SK-N-SH (cell line): ENCODE measurements around the gene ANKS1B. TPM values are rescaled to one million over a fixed set of nuclear protein-coding genes. Genes with fewer than 3 reads are reported as not detected.
A peak's percentile ranks its signal among the peaks of the same experiment; 100 is the strongest.

ENCODE experiments used
- CTCF ChIA-PET: fragments of 300-600, 350-600 bp; formaldehyde crosslinking; extraction: SDS; loops from one replicate; lab custom pipeline; 2021; lab: Yijun Ruan, JAX
- POLR2A ChIA-PET: fragments of 350-600 bp; sonication (Branson Sonifier 250); formaldehyde crosslinking; extraction: SDS; loops from one replicate; lab custom pipeline; 2020; ENCODE audit warnings: antibody characterized with exemption, inconsistent platforms; lab: Yijun Ruan, JAX
- DNase-seq: peaks from one replicate; pipeline ENCODE4 v3.0.0; 2012
- H2AFZ ChIP-seq: fragments of 200-600 bp; sonication (generic); 2 replicates; pipeline ENCODE4 v1.8.1; 2016; ENCODE audit warnings: antibody characterized with exemption, mild to moderate bottlenecking, low read depth
- H3F3A ChIP-seq: fragments of 200-600 bp; sonication (generic); replicated peaks from 2 replicates; pipeline ENCODE3; 2016; ENCODE audit warnings: antibody characterized with exemption, mild to moderate bottlenecking; ENCODE audit not compliant: insufficient read depth
- H3K27ac ChIP-seq, 2 experiments: fragments of 200-500 bp in 1 of 2; fragments of 200-600 bp in 1 of 2; sonication (Bioruptor generic) in 1 of 2; sonication (generic), shearing (Covaris generic) in 1 of 2; 2 replicates each; pipeline versions ENCODE4 v1.5.1 to v1.6.1; 2014 to 2016; ENCODE audit warnings: low read depth in 2 of 2, inconsistent platforms in 1 of 2, low read length in 1 of 2, mild to moderate bottlenecking in 1 of 2, mixed read lengths in 1 of 2
- H3K27me3 ChIP-seq: fragments of 200-600 bp; sonication (generic), shearing (Covaris generic); 2 replicates; pipeline ENCODE4 v1.6.1; 2016; ENCODE audit warnings: mixed run types; ENCODE audit not compliant: insufficient read depth
- H3K36me3 ChIP-seq, 2 experiments: fragments of 200-500 bp in 1 of 2; fragments of 200-600 bp in 1 of 2; sonication (Bioruptor generic) in 1 of 2; sonication (generic) in 1 of 2; replicated peaks in 1 of 2; 2 replicates each; pipeline versions ENCODE3 to v1.5.1; 2014 to 2016; ENCODE audit warnings: low read length in 1 of 2, mild to moderate bottlenecking in 1 of 2; ENCODE audit not compliant: insufficient read depth in 2 of 2, control insufficient read depth in 1 of 2
- H3K4me1 ChIP-seq, 2 experiments: fragments of 200-500 bp in 1 of 2; fragments of 200-600 bp in 1 of 2; sonication (Bioruptor generic) in 1 of 2; sonication (generic), shearing (Covaris generic) in 1 of 2; 2 replicates each; pipeline versions ENCODE4 v1.5.1 to v1.6.1; 2014 to 2016; ENCODE audit warnings: low read depth in 1 of 2, low read length in 1 of 2, mixed run types in 1 of 2; ENCODE audit not compliant: insufficient read depth in 2 of 2, control insufficient read depth in 1 of 2
- H3K4me2 ChIP-seq: fragments of 200-600 bp; sonication (generic), shearing (Covaris generic); 2 replicates; pipeline ENCODE4 v1.6.1; 2017; ENCODE audit warnings: mixed run types
- H3K4me3 ChIP-seq, 2 experiments: fragments of 200-500 bp in 1 of 2; fragments of 200-600 bp in 1 of 2; sonication (Bioruptor generic) in 1 of 2; sonication (generic), shearing (Covaris generic) in 1 of 2; 2 replicates each; pipeline versions ENCODE4 v1.5.1 to v1.8.1; 2014 to 2016; ENCODE audit warnings: low read depth in 2 of 2, inconsistent platforms in 1 of 2, low read length in 1 of 2, mild to moderate bottlenecking in 1 of 2, mixed read lengths in 1 of 2, moderate library complexity in 1 of 2
- H3K79me2 ChIP-seq: fragments of 200-600 bp; sonication (generic); 2 replicates; pipeline ENCODE4 v1.8.1; 2017; ENCODE audit warnings: mild to moderate bottlenecking; ENCODE audit not compliant: insufficient read depth
- H3K9ac ChIP-seq: fragments of 200-600 bp; sonication (generic); 2 replicates; pipeline ENCODE4 v1.6.1; 2017; ENCODE audit warnings: mixed run types
- H3K9me2 ChIP-seq: fragments of 200-600 bp; sonication (generic); 2 replicates; pipeline ENCODE4 v1.6.1; 2017; ENCODE audit warnings: mixed run types
- H3K9me3 ChIP-seq: fragments of 200-600 bp; sonication (generic); 2 replicates; pipeline ENCODE4 v1.6.1; 2017; ENCODE audit warnings: mixed run types, mild to moderate bottlenecking, moderate library complexity
- H4K20me1 ChIP-seq: fragments of 200-600 bp; sonication (generic); 2 replicates; pipeline ENCODE4 v1.6.1; 2017; ENCODE audit warnings: mild to moderate bottlenecking, mixed run types; ENCODE audit not compliant: insufficient read depth
- EP300 ChIP-seq, 2 experiments: IDR thresholded peaks; 2 replicates each; pipeline versions ENCODE4 v1.4.0 to v1.6.1; 2012; ENCODE audit warnings: borderline replicate concordance in 1 of 2, low read depth in 1 of 2, low read length in 1 of 2
- FOSL2 ChIP-seq: IDR thresholded peaks from 2 replicates; pipeline ENCODE4 v1.4.0; 2012; ENCODE audit warnings: low read depth, mild to moderate bottlenecking, moderate library complexity, borderline replicate concordance
- FOXJ3 ChIP-seq: sonication (generic); formaldehyde crosslinking; IDR thresholded peaks from 2 replicates; pipeline ENCODE4 v1.5.1; 2020; ENCODE audit warnings: mild to moderate bottlenecking, missing genetic modification reagents
- GABPA ChIP-seq: IDR thresholded peaks from 2 replicates; pipeline ENCODE4 v1.4.0; 2012; ENCODE audit warnings: low read depth, mild to moderate bottlenecking
- JUND ChIP-seq: IDR thresholded peaks from 2 replicates; pipeline ENCODE4 v1.4.0; 2012
- MEF2A ChIP-seq: IDR thresholded peaks from 2 replicates; pipeline ENCODE4 v1.4.0; 2012; ENCODE audit warnings: low read depth, borderline replicate concordance
- NFIC ChIP-seq: IDR thresholded peaks from 2 replicates; pipeline ENCODE4 v1.4.0; 2012; ENCODE audit warnings: borderline replicate concordance
- RCOR1 ChIP-seq: fragments of 150-350 bp; IDR thresholded peaks from 2 replicates; pipeline ENCODE4 v1.6.1; 2017; ENCODE audit warnings: antibody characterized with exemption, low read length
- RFX5 ChIP-seq: IDR thresholded peaks from 2 replicates; pipeline ENCODE4 v1.6.1; 2012; ENCODE audit warnings: mild to moderate bottlenecking, improper control_type of control experiment, low read length
- TCF12 ChIP-seq: IDR thresholded peaks from 2 replicates; pipeline ENCODE4 v1.4.0; 2012
- ZBTB33 ChIP-seq: IDR thresholded peaks from 2 replicates; pipeline ENCODE4 v1.4.0; 2012; ENCODE audit warnings: low read depth, borderline replicate concordance
- WGBS: methylation state at CpG from one replicate; pipeline ENCODE4 v1.1.6; 2017; ENCODE audit warnings: low lambda C conversion rate; 5-methylcytosine and 5-hydroxymethylcytosine counted together
- polyA plus RNA-seq, 3 experiments: library from polyadenylated mRNA; depleted of rRNA; stranded (reverse); fragments of >200 nt; gene quantifications; 2 replicates each; pipeline ENCODE4 v1.2.3, GENCODE V29; 2012

ANKS1B gene
- polyA plus RNA-seq, 1 of the 3 experiments (the other 2 are of a cell fraction): 1.8 TPM

- TF ChIP-seq JUND: peak; percentile 47
- peak; percentile 70; the same call in 1 of the 2 replicates for TF ChIP-seq FOSL2
- TF ChIP-seq FOXJ3 (CRISPR knock-in tag): no peak
- peak in 1 of 2 experiments; percentile 30; a peak in 1 of 4 replicates for TF ChIP-seq EP300 (IDR thresholded peaks at IDR 0.05; ENCODE audit: borderline replicate concordance in 1 of 2, low read depth in 1 of 2, low read length in 1 of 2)
- TF ChIP-seq MEF2A: no peak
- peak; percentile 17; the same call in 1 of the 2 replicates for TF ChIP-seq NFIC
- TF ChIP-seq GABPA: 0 out of 2 replicates have a peak, but pooled peaks have one; percentile 12
- Histone ChIP-seq H3K27me3 (no peaks in the 10 kb centered on the region), H3K4me1 (peaks cover 0 to 18% of the 10 kb centered on the region in 2 experiments; a peak in 2 of 4 replicates), H3K9ac (no peak overlapping the region), H3K4me3 (peak overlapping the region in 1 of 2 experiments; percentile 3; a peak in 1 of 4 replicates), H3K9me3 (no peaks in the 10 kb centered on the region), H4K20me1 (no peaks in the 10 kb centered on the region), H2AFZ (peak overlapping the region; percentile 23; the same call in 1 of the 2 replicates), H3K36me3 (no peaks in the 10 kb centered on the region), H3K4me2 (peak overlapping the region; percentile 35), H3F3A (peaks cover 21% of the 10 kb centered on the region), H3K79me2 (no peaks in the 10 kb centered on the region), H3K27ac (peak overlapping the region; percentile 34 to 62; a peak in 3 of 4 replicates), H3K9me2 (no peaks in the 10 kb centered on the region)
- WGBS: 35% methylated on average over 3 of the region's 3 CpGs
- ChIA-PET POLR2A (no interaction called here), CTCF (interaction anchor here (2.1 kb wide), 1 partner anchor 9 kb away, joined by 10 read pairs; no protein-coding TSS in a partner anchor)
- no peak for DNase-seq
These were observed 373.6 kb downstream of the ANKS1B start for GRCh38 chr12:99611117-99611516.

GRCh38 chr12:99609455-99610181 is 375.1 kb downstream of the ANKS1B start:
- no peak for DNase-seq
- no peak overlapping the region for H3K27ac ChIP-seq
- H3K4me3 ChIP-seq: no peak overlapping the region
- ChIA-PET POLR2A (no interaction called here), CTCF (interaction anchor here (1.3 kb wide), 1 partner anchor 566 kb away, joined by 3 read pairs; no protein-coding TSS in a partner anchor)
- no peak overlapping the region for H3K4me2 ChIP-seq
- H3K79me2 ChIP-seq: no peaks in the 10 kb centered on the region
- H4K20me1 ChIP-seq: no peaks in the 10 kb centered on the region
- no peaks in the 10 kb centered on the region for H3K9me3 ChIP-seq
- WGBS: 82% methylated on average over 7 of the region's 7 CpGs
- H3K9ac ChIP-seq: no peak overlapping the region
- peaks cover 0 to 18% of the 10 kb centered on the region in 2 experiments; a peak in 2 of 4 replicates for H3K4me1 ChIP-seq
- no peaks in the 10 kb centered on the region for H3K9me2 ChIP-seq
- no peak overlapping the region for H2AFZ ChIP-seq
- H3F3A ChIP-seq: peaks cover 21% of the 10 kb centered on the region
- no peaks in the 10 kb centered on the region for H3K27me3 ChIP-seq
- TF ChIP-seq FOSL2 (no peak), RCOR1 (no peak), RFX5 (no peak), FOXJ3 (CRISPR knock-in tag) (no peak), TCF12 (no peak), EP300 (IDR thresholded peaks at IDR 0.05; ENCODE audit: borderline replicate concordance in 1 of 2, low read depth in 1 of 2, low read length in 1 of 2) (no peak), ZBTB33 (no peak)
- H3K36me3 ChIP-seq: no peaks in the 10 kb centered on the region
